Type B pancreatic cell (in vitro differentiated cells): Measurements from ENCODE around the gene VENTX. TPM values are rescaled to one million over a fixed set of nuclear protein-coding genes. Genes with fewer than 3 reads are reported as not detected.

Experiments used
- DNase-seq: peaks from one replicate; pipeline ENCODE4 v3.0.0; 2021; ENCODE audit warnings: mixed read lengths; ENCODE audit not compliant: unreplicated experiment; ENCODE audit errors: extremely low spot score
- H3K27ac Mint-ChIP-seq: 2 replicates; pipeline ENCODE4 v1.8.0; 2021; ENCODE audit warnings: mild to moderate bottlenecking, mixed read lengths
- H3K27me3 Mint-ChIP-seq: 2 replicates; pipeline ENCODE4 v1.8.0; 2021; ENCODE audit warnings: mixed read lengths
- H3K36me3 Mint-ChIP-seq: 2 replicates; pipeline ENCODE4 v1.8.0; 2021; ENCODE audit warnings: mixed read lengths
- H3K4me1 Mint-ChIP-seq: one replicate; pipeline ENCODE4 v1.8.0; 2021; ENCODE audit warnings: mixed read lengths; ENCODE audit not compliant: unreplicated experiment
- H3K4me3 Mint-ChIP-seq: 2 replicates; pipeline ENCODE4 v1.8.0; 2021; ENCODE audit warnings: mild to moderate bottlenecking, mixed read lengths
- H3K9me3 Mint-ChIP-seq: 2 replicates; pipeline ENCODE4 v1.8.0; 2021; ENCODE audit warnings: mixed read lengths
- total RNA-seq: library from RNA; stranded (reverse); gene quantifications from 2 replicates; pipeline ENCODE4 v1.2.1, GENCODE V29; 2021; ENCODE audit warnings: low replicate concordance
- TF ChIP-seq, protein P1 (sequence below): fragments of 200-600 bp; sonication (generic); conservative IDR thresholded peaks from 2 replicates; pipeline ENCODE4 v1.5.0; 2021; ENCODE audit warnings: antibody characterized with exemption, mild to moderate bottlenecking

VENTX gene
- total RNA-seq, 1 donor from 2014 or later = not detected

DNA sequence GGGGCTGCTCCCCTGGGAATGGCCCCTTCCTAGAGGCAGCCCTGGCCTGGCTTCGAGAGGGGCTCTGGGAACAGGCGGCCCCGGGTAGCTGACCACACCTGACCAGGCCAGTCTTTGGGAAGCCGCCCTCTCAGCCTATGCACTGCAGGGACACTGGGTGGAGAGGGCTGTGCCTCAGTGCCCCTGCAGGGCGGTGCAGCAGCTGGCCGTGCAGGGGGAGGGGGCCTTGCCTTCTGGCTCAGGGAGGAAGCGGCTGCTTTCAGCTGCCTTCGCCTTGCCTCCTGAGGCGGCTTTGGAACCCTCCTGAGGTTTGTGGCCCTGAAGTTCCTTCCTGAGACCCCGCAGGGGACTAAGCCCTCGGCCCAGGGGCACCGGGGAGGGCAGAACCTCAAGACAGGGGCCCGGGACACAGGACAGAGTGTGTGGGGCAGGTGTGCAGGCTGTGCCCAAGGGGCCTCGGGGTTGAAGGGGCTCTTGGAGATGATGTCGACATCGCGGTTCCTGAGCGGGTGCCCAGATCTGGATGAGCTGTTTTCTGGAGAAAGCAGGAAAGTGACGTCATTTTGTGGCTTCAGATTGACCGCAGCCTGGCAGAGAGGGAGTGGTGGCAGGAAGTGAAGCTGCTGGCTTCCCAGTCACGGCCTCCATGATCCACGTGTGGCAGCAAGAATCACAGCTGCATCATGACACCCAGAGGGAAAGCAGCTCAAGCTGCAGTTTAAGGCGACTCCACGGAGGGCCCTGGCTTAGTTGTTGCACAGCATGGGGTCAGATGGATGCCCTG lies 21.4 kb downstream of the VENTX start:
- no peak for DNase-seq
- H3K27me3 Mint-ChIP-seq = peaks cover 5% of the 10 kb centered on the region
- H3K27ac Mint-ChIP-seq = no peak overlapping the region
- TF ChIP-seq, protein P1, sequence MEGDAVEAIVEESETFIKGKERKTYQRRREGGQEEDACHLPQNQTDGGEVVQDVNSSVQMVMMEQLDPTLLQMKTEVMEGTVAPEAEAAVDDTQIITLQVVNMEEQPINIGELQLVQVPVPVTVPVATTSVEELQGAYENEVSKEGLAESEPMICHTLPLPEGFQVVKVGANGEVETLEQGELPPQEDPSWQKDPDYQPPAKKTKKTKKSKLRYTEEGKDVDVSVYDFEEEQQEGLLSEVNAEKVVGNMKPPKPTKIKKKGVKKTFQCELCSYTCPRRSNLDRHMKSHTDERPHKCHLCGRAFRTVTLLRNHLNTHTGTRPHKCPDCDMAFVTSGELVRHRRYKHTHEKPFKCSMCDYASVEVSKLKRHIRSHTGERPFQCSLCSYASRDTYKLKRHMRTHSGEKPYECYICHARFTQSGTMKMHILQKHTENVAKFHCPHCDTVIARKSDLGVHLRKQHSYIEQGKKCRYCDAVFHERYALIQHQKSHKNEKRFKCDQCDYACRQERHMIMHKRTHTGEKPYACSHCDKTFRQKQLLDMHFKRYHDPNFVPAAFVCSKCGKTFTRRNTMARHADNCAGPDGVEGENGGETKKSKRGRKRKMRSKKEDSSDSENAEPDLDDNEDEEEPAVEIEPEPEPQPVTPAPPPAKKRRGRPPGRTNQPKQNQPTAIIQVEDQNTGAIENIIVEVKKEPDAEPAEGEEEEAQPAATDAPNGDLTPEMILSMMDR = no peak
- no peaks in the 10 kb centered on the region for H3K9me3 Mint-ChIP-seq
- H3K36me3 Mint-ChIP-seq = no peaks in the 10 kb centered on the region
- H3K4me1 Mint-ChIP-seq = peaks cover 5% of the 10 kb centered on the region
- peak overlapping the region; percentile 76 for H3K4me3 Mint-ChIP-seq

DNA sequence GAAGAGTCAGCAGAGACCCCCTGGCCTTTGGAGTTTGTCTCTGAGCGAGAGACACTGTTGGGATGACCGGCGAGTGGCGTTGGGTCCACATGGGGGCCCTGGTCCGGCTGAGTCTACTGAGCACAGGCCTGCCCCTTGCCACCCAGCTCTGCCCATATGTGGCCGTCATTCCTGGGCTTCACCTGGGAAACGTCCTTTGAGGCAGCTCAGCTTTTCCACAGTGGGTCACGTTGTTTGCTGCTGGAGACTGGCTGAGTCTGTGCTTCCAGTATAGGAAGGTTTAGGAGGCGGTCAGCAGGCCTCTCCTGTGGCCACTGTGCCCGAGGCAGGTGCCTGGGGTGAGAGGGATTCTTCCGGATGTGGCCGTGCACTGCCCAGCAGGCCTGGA lies 21.9 kb downstream of the VENTX start:
- no peaks in the 10 kb centered on the region for H3K9me3 Mint-ChIP-seq
- TF ChIP-seq, protein P1 = no peak
- no peak overlapping the region for H3K27ac Mint-ChIP-seq
- H3K36me3 Mint-ChIP-seq = no peaks in the 10 kb centered on the region
- no peak for DNase-seq
- H3K4me3 Mint-ChIP-seq = peak overlapping the region; percentile 76
- peaks cover 4% of the 10 kb centered on the region for H3K27me3 Mint-ChIP-seq
- peaks cover 5% of the 10 kb centered on the region for H3K4me1 Mint-ChIP-seq

DNA sequence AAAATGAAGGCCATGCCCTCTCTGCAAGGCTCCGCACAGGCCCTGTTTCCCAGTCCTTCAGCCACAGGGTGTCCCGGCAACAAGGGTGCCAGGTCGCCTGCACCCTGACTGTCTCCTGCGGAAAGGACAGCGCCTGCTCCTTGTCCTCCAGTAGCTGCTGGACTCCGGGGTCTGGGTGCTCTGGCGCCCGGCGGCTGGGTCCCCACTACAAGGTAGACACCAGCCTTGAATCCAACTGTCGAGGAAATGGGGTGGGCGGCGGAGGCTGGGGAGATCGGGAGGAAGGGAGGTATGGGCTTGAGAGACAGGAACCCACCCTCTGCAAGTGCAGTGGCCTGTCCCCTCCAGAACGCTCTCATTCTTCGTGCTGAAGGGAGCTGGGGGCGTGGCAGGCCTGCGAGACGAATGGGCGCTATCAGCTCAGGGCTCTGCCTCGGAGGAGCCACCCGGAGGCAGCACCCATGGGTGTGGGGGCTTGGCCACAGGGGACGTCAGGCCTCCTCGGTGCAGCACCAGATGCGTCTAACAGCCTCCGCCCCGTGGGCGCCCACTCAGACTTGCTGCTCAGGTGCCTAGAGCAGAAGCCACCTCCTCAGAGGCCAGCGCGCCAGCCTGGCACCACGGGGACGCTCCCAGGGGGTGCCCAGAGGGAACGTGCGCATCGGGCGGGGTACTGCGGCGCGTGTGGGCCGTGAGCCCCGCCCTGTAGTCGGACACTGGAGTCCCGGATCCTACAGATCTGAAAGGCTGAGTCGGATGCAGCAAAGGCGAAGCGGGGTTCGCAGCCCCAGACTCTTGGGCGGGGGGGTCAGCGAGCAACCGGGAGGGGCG lies 23.5 kb downstream of the VENTX start:
- no peak overlapping the region for H3K27ac Mint-ChIP-seq
- TF ChIP-seq, protein P1 = no peak
- H3K9me3 Mint-ChIP-seq = no peaks in the 10 kb centered on the region
- peaks cover 3% of the 10 kb centered on the region for H3K27me3 Mint-ChIP-seq
- H3K4me1 Mint-ChIP-seq = peaks cover 5% of the 10 kb centered on the region
- DNase-seq = no peak
- no peaks in the 10 kb centered on the region for H3K36me3 Mint-ChIP-seq
- H3K4me3 Mint-ChIP-seq = peak overlapping the region; percentile 71

DNA sequence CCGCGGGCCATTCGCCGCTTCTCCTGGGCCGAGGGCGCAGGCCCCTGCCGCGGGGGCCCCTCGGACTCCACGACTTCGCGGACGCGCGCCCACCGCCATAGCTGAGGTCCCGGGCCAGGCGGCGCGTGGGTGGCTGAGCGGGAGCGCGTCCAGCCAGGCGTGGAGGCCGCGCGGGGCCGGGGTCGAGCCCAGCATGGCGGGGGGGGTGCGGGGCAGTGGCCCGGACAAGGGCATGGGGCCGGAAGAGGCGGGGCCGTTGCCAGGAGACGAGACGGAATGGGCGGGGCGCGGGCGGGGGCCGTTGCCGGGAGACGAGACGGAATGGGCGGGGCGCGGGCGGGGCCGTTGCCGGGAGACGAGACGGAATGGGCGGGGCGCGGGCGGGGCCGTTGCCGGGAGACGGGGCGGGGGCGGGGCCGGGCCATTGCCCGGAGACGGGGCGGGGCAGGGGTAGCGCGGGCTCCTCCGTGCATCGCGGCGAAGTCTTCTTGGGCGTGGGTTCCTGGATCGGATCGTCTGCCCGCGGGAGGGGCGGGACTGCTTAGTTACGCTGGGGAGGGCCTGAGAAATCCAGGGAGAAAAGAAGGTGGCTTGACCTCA lies 24.2 kb downstream of the VENTX start:
- Mint-ChIP-seq H3K9me3 (no peaks in the 10 kb centered on the region), H3K27ac (peak overlapping the region; percentile 43), H3K4me3 (peak overlapping the region; percentile 86), H3K27me3 (peaks cover 3% of the 10 kb centered on the region), H3K36me3 (no peaks in the 10 kb centered on the region), H3K4me1 (peaks cover 5% of the 10 kb centered on the region)
- peak; percentile 84 for DNase-seq
- TF ChIP-seq, protein P1 = no peak

DNA sequence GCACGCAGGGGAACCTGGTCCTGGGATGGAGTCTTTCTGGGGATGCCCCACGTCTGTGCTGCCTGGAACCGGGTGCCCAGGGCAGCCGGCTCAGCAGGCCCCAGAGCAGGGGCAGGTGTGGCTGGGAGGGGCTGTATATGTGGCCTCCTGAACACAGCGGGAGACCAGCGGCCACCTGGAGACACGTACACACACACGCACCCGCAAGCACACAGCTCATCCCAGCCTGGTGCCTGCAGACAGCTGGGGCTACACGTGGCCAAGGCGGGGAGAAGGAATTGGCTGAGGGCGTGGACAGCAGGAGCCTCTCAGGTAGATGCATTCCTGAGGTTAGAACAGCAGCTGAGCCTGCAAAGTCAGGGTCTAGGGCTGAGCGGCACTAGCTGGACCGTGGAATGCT lies 25.0 kb downstream of the VENTX start:
- H3K27ac Mint-ChIP-seq = peak overlapping the region; percentile 43
- no peaks in the 10 kb centered on the region for H3K9me3 Mint-ChIP-seq
- peaks cover 5% of the 10 kb centered on the region for H3K4me1 Mint-ChIP-seq
- peak overlapping the region; percentile 86 for H3K4me3 Mint-ChIP-seq
- peaks cover 3% of the 10 kb centered on the region for H3K27me3 Mint-ChIP-seq
- no peaks in the 10 kb centered on the region for H3K36me3 Mint-ChIP-seq
- TF ChIP-seq, protein P1 = no peak
- no peak for DNase-seq
